Breast epithelium (tissue), 3 donors: ENCODE measurements around the gene RAPGEF4.

Source experiments
- POLR2A ChIP-seq: fragments of 450-650 bp; IDR thresholded peaks from one replicate; pipeline ENCODE4 v1.6.1; 2016; ENCODE audit warnings: antibody characterized with exemption, mild to moderate bottlenecking, moderate library complexity
- POLR2AphosphoS5 ChIP-seq, 3 donors: sonication (generic); formaldehyde crosslinking; IDR thresholded peaks; one replicate each; pipeline ENCODE4 v1.6.1; 2017; ENCODE audit warnings: antibody characterized with exemption in 3 of 3

DNA sequence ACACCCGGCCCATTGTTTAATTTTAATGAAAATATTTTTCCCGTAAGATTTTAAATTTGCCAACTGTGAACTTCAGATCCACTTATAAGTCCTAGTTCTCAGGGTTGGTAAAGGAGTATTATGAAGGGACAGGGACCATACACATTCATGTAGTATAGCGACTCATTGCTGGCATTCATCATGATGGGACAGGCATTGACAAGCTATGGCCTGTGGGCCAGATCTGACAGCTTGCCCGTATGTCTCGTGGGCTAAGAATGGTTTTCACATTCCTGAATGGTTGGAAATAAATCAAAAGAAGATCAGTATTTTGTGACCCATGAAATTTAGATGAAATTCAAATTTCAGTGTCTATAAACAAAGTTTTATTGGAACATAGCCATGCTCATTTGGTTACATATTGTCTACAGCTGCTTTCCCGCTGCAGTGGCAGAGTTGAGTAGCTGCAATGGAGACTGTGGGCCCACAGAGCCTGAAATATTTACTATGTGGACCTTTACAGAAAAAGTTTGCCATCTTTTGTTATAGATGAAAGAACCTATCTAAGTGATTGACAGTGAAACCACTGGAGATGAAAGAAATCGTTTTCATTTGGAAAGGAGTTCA, 4.1 kb downstream of the RAPGEF4 start:
- TF ChIP-seq POLR2A = no peak
- no peak for TF ChIP-seq POLR2AphosphoS5 (IDR thresholded peaks at IDR 0.05)
